ENCODE results near the gene AMH. TPM values are rescaled to one million over a fixed set of nuclear protein-coding genes. Genes with fewer than 3 reads are reported as not detected.

The AMH gene
- total RNA-seq, 2 experiments from 2014 or later = 3.3 to 3.5 TPM

DNA sequence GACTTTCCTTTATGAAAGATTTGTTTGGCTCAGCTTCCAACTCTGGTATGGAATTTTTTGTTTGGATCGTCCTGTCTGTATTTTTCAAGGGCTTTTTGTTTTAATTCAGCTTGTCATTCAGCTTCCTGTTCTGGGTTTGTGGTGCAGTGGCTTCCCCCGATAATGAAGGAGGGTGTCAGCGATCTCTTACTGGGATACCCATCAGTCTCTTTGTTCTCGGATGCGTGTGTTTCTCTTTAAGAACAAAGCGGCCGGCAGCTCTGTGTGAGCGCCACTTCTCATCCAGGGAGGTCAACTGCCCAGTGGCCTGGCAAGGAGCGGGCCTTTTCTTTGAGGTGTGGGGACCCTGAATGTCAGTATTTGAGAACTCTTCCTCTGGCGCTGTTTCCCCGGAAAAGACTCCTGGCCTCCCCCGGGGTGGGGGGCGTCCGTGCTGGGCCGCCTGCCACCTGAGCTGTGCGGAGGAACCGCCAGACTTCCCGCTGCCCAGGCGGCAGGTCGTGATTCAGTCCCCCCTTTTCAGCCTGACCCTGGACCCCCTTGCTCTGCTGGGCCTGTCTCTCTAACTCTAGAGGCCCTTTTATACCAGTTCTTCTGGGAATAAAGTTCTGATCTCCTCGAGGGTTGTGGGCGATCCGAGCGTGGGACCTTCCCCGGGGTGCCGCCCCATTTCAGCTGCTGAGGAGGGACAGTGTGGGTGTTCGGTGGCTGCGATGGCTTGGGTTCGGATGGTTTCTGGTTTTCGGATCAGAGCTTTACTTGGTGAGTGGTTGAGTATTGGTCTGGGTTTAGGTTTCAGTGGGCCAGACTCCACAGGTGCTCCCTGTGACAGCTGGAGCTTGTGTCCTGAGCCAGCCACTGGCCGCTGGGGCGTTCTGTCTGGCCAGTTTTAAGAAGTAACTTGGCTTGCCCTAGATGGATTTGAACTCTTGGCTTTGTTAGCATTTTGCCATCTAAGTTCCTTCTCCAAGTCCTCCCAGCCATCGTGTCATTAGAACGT is 9.1 kb upstream of the AMH start:
- Mint-ChIP-seq H3K4me1 (ENCODE audit: low read depth) (peaks cover 68% of the 10 kb centered on the region), H3K4me3 (peak overlapping the region; percentile 85), H3K27me3 (peaks cover 4% of the 10 kb centered on the region), H3K27ac (peak overlapping the region; percentile 99), H3K9me3 (no peaks in the 10 kb centered on the region), H3K36me3 (ENCODE audit: low read depth) (peaks cover 64% of the 10 kb centered on the region)
- ChIA-PET CTCF (interaction anchor here (0.6 to 3.0 kb wide), 7 partner anchors 11 to 120 kb away, joined by 3 to 16 read pairs (median 5); no protein-coding TSS in a partner anchor), POLR2A (interaction anchor here (0.6 to 5.3 kb wide), 21 partner anchors 9 to 381 kb away, joined by 3 to 103 read pairs (median 5); partner anchors contain the start of genes AMH, GADD45B, JSRP1 and LMNB2)
- H3K4me3 ChIP-seq (ENCODE audit: low read length) = peak overlapping the region; percentile 56
- no peaks in the 10 kb centered on the region for H3K9me3 ChIP-seq (ENCODE audit: control insufficient read depth in 1 of 2, insufficient read depth in 1 of 2, low read length in 2 of 2)
- TF ChIP-seq, protein P1, sequence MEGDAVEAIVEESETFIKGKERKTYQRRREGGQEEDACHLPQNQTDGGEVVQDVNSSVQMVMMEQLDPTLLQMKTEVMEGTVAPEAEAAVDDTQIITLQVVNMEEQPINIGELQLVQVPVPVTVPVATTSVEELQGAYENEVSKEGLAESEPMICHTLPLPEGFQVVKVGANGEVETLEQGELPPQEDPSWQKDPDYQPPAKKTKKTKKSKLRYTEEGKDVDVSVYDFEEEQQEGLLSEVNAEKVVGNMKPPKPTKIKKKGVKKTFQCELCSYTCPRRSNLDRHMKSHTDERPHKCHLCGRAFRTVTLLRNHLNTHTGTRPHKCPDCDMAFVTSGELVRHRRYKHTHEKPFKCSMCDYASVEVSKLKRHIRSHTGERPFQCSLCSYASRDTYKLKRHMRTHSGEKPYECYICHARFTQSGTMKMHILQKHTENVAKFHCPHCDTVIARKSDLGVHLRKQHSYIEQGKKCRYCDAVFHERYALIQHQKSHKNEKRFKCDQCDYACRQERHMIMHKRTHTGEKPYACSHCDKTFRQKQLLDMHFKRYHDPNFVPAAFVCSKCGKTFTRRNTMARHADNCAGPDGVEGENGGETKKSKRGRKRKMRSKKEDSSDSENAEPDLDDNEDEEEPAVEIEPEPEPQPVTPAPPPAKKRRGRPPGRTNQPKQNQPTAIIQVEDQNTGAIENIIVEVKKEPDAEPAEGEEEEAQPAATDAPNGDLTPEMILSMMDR (IDR thresholded peaks at IDR 0.05) = no peak
- intact Hi-C loops (cut with DNase I, micrococcal nuclease) = loop anchor here (2.0 to 10.0 kb wide), 5 partner anchors 87 to 375 kb away; partner anchors contain the start of gene BTBD2 (in 1 of the 2)
- H3K27ac ChIP-seq (ENCODE audit: low read depth in 1 of 2, low read length in 2 of 2) = peak overlapping the region; percentile 70 to 72
- peaks cover 79% of the 10 kb centered on the region for H3K4me1 ChIP-seq (ENCODE audit: insufficient read depth, low read length)
- DNase-seq = peak in 8 of 14 experiments; percentile 24 to 82 (median 48)
- ATAC-seq (ENCODE audit: poor library complexity) = no peak
- H3K27me3 ChIP-seq (ENCODE audit: control insufficient read depth in 1 of 2, insufficient read depth in 2 of 2, low read length in 2 of 2) = no peaks in the 10 kb centered on the region
- peaks cover 45% of the 10 kb centered on the region for H3K36me3 ChIP-seq (ENCODE audit: insufficient read depth, low read length)

DNA sequence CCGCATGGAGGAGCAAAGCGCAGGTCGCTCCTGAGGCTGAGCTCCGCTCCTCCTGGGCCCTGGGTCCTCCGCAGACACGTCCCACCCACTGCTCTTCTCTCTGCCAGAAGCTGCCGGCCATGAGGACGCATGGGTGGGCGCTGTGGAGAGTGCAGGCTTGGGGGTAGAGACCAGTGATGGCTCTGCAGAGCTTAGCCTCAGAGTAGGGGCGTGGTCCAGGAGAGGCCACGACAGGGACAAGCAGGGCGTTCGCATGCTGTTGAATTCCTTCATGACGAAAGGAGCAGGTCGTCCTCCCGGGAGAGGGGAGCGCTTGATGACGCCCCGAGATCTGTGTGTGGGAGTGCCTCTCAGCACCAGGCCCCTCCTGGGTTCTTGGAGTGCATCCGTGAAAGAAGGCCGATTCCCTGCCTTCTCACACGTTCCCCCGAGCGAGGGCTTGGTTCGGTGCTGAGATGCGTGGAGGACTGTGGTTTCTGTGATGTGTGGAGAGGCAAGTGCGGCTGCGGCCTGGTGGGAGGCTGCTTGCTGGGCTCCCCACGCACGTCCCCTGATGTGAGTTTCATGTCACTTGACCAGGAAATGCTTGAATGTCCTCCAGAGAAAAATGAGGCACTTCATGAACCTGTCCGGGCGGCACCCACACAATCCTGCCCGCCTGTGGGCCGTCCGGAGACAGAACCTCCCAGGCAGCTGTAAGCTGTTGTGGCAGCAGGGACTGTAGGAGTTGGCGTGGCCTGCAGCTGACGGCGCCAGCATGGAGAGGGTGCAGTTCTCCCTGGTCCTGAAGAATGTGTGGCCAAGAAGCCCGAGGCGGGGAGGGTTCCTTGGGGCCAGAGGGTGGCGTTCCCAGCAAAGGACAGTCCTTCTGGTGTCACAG is 8.0 kb upstream of the AMH start:
- no peak for DNase-seq
- Histone ChIP-seq H3K4me3 (ENCODE audit: low read length) (peak overlapping the region; percentile 56), H3K4me1 (ENCODE audit: insufficient read depth, low read length) (peaks cover 73% of the 10 kb centered on the region), H3K9me3 (ENCODE audit: control insufficient read depth in 1 of 2, insufficient read depth in 1 of 2, low read length in 2 of 2) (no peaks in the 10 kb centered on the region), H3K36me3 (ENCODE audit: insufficient read depth, low read length) (peaks cover 55% of the 10 kb centered on the region), H3K27ac (ENCODE audit: low read depth in 1 of 2, low read length in 2 of 2) (peak overlapping the region; percentile 34 to 72), H3K27me3 (ENCODE audit: control insufficient read depth in 1 of 2, insufficient read depth in 2 of 2, low read length in 2 of 2) (no peaks in the 10 kb centered on the region)
- TF ChIP-seq, protein P1 (IDR thresholded peaks at IDR 0.05) = no peak
- Mint-ChIP-seq H3K27ac (peak overlapping the region; percentile 99), H3K4me3 (peak overlapping the region; percentile 85), H3K9me3 (no peaks in the 10 kb centered on the region), H3K27me3 (peaks cover 4% of the 10 kb centered on the region), H3K36me3 (ENCODE audit: low read depth) (peaks cover 69% of the 10 kb centered on the region), H3K4me1 (ENCODE audit: low read depth) (peaks cover 63% of the 10 kb centered on the region)
- intact Hi-C loops (cut with DNase I, micrococcal nuclease) = no loop called here
- CTCF ChIA-PET = interaction anchor here (0.6 to 1.9 kb wide), 5 partner anchors 10 to 121 kb away, joined by 3 to 5 read pairs (median 4); no protein-coding TSS in a partner anchor
- POLR2A ChIA-PET = interaction anchor here (0.7 to 5.3 kb wide), 7 partner anchors 8 to 235 kb away, joined by 3 to 103 read pairs (median 16); partner anchors contain the start of genes AMH and GADD45B
- ATAC-seq (ENCODE audit: poor library complexity) = no peak

DNA sequence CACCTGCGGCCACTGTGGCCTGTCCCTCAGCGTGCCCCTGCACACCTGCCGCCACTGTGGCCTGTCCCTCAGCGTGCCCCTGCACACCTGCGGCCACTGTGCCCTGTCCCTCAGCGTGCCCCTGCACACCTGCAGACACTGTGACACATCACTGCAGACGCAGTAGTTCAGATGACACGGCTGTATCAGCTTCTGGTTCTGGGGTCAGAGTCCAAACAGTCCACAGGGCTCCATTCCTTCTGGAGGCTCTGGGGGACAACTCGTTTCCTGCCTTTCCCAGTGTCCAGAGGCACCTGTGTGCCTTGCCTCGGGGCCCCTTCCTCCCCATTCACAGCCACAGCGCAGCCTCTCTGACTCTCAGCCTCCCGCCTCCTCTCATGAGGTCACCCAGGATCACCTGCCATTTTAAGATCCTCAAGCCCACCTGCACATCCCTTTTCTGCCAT is 7.0 kb upstream of the AMH start:
- no peak overlapping the region for H3K27ac ChIP-seq (ENCODE audit: low read depth in 1 of 2, low read length in 2 of 2)
- H3K36me3 ChIP-seq (ENCODE audit: insufficient read depth, low read length) = peaks cover 65% of the 10 kb centered on the region
- Mint-ChIP-seq H3K27ac (peak overlapping the region; percentile 99), H3K4me3 (peak overlapping the region; percentile 62), H3K27me3 (no peaks in the 10 kb centered on the region), H3K9me3 (no peaks in the 10 kb centered on the region), H3K4me1 (ENCODE audit: low read depth) (peaks cover 55% of the 10 kb centered on the region), H3K36me3 (ENCODE audit: low read depth) (peaks cover 68% of the 10 kb centered on the region)
- ATAC-seq (ENCODE audit: poor library complexity) (no peak), DNase-seq (no peak)
- H3K27me3 ChIP-seq (ENCODE audit: control insufficient read depth in 1 of 2, insufficient read depth in 2 of 2, low read length in 2 of 2) = no peaks in the 10 kb centered on the region
- ChIA-PET CTCF (interaction anchor here (0.9 kb wide), 1 partner anchor 86 kb away, joined by 3 read pairs; no protein-coding TSS in a partner anchor), POLR2A (interaction anchor here (5.3 kb wide), 1 partner anchor 11 kb away, joined by 44 read pairs; no protein-coding TSS in a partner anchor)
- H3K9me3 ChIP-seq (ENCODE audit: control insufficient read depth in 1 of 2, insufficient read depth in 1 of 2, low read length in 2 of 2) = no peaks in the 10 kb centered on the region
- no peak overlapping the region for H3K4me3 ChIP-seq (ENCODE audit: low read length)
- peaks cover 66% of the 10 kb centered on the region for H3K4me1 ChIP-seq (ENCODE audit: insufficient read depth, low read length)
- intact Hi-C loops (cut with DNase I, micrococcal nuclease) = no loop called here
- TF ChIP-seq, protein P1 (IDR thresholded peaks at IDR 0.05) = no peak

Measured in CD4-positive, alpha-beta T cell (primary cell).